Measurements from ENCODE around the gene HSD3B7.

The HSD3B7 gene

DNA sequence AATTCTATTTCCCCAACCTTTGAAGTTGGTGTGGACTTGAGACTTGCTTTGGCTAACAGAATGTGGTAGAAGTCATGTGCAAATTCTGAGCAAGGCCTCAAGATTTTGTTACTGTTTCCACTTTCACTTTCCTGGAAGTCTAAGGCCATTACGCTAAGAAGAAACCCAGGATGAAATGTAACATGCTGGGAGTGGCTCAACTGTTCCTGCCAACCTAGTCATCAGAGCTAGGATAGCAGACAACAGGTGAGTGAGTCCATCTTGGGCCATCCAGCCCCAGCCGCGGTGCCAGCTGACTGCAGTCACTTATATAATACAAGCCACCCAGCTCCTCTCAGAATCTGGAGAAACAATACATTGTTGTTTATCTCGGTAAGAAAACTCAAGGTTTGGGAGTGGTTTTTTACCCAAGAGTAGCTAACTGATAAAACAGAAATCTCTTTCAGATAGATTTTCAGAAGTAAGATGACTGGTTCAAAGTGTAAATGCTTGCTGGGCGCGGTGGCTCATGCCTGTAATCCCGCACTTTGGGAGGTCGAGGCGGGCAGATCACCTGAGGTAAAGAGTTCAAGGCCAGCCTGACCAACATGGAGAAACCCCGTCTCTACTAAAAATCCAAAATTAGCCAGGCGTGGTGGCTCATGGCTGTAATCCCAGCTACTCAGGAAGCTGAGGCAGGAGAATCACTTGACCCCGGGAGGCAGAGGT lies 37.7 kb downstream of the HSD3B7 start:
- no peak for DNase-seq (ENCODE audit: low spot score)

DNA sequence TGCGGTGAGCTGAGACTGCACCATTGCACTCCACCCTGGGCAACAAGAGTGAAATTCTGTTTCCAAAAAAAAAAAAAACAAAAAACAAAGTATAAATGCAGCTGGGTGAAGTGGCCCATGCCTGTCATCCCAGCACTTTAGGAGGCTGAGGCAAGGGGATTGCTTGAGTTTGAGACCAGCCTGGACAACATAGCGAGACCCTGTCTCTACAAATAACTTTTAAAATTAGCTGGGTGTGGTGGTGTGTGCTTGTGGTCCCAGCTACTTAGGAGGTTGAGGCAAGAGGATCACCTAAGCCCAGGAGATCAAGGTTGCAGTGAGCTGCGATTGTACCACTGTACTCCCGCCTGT lies 38.2 kb downstream of the HSD3B7 start:
- no peak for DNase-seq (ENCODE audit: low spot score)

DNA sequence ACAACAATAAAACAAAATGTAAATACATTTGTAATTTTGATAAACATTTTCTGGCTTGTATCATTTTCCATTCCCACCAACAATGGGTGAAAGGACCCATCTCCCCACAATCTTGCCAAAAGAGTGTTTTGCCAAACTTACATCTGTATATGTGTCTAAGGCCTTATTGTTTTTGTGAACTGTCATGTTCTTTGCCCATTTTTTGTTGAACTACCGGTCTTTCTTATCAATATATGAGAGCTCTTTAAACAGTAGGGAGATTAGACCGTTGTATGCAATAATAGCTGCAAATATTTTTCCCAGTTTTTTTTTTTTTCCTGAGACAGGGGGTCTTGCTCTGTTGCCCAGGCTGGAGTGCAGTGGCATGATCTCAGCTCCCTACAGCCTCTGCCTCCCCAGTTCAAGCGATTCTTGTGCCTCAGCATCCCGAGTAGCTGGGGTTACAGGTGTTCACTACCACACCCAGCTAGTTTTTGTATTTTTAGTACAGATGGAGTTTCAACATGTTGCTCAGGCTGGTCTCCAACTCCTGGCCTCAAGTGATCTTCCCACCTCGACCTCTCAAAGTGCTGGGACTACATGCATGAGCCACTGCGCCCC lies 38.7 kb downstream of the HSD3B7 start:
- DNase-seq (ENCODE audit: low spot score) = no peak

DNA sequence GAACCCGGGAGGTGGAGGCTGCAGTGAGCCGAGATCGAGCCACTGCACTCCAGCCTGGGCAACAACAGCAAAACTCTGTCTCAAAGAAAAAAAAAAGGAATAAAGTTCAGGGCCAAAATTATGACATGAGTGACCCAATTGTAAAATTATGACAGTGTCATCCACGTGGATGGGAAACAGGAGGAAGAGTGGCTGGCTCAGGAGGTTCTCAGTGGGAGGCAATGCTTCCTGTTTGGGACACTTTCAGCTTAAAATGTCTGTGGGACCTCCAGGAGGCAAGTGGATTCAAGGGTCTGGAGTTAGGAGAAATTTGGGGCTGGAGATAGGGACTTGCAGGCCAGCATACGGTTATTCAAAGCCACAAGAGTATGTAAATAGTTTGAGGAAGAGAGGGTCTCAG lies 40.3 kb downstream of the HSD3B7 start:
- no peak for DNase-seq (ENCODE audit: low spot score)

DNA sequence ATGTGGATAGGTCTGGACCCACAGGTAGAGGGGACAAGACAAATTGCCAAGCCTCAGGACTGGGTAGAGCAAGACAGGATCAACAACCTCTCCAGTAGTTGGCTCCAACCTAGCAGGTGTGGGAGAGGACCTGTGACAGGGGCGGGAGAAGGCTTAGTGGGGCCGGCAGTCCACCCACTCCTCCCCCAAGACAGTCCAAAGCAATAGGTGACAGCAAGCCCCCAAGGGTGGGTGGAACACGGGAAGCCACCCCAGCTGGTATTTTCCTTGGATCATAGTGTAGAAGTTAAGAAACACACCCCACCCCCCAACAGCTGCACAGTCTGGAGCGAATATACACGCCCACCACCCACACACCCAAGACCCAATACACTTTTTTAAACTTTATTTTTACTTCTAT lies 44.3 kb downstream of the HSD3B7 start:
- no peak for DNase-seq (ENCODE audit: low spot score)

DNA sequence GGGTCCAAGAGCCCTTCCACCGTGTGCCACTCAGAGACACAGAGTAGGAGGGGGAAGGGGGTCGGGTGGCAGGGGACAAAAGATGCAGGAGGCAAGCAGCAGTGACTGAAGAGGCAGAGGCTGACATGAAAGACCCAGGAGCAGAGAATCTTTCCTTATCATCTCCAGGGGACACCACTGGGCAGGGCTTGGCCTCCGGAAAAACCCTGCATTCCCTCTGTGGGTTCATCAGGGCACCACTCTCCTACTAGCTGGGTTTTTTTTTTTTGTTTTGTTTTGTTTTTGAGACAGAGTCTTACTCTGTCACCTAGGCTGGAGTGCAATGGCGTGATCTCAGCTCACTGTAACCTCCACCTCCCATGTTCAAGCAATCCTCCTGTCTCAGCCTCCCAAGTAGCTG lies 46.3 kb downstream of the HSD3B7 start:
- no peak for DNase-seq (ENCODE audit: low spot score)

DNA sequence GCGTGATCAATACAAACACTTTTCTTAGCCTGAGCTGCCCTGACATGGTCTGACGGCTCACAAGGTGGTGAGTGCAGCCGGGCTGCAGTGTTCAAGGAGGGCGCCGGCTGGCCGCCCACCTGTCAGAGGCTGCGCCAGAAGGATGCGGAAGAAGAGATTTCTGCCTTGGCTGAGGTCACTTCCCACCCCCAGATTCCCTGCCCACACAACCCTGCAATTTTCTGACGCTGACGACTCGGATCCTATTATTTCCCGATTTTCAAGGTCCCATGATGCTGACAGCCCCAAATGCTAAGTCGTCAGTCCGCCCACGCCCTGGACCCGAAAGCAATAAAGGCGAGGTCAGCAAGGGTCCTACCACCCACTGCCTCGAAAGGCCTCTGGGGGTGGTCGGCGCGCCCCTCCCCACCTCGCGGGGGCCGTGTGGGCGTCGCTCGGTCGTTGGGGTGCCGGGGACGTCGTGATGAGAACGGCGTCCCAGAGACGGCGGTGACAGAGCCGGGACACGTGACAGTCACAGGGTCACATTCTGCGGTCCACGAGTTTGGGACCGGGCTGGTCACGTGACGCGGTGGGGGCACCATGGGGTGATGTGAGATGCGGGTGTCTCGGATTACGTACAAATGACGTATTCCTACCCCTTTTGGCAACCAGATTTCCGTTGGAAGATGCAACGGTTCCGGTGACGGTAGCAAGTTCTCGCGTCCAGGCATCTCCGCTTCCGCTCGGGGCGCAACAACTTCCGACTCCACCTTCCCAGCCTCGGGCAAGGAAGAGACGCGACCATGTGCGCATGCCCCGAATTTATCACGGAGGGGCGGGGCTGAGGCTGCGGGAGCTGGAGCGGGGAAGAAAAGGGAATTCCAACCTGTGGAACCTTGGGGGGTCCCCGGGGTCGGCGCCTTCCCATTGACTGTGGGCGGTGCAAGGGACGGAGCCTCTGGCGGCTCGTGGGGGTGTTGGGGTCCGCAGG lies 48.0 kb downstream of the HSD3B7 start, which contains the start of gene STX4:
TSS of gene STX4 (plus strand) at position 823 of the 973 bp plus-strand sequence. CDS start 248 bp downstream, outside the sequence.
- DNase-seq (ENCODE audit: low spot score) = peak; percentile 95

DNA sequence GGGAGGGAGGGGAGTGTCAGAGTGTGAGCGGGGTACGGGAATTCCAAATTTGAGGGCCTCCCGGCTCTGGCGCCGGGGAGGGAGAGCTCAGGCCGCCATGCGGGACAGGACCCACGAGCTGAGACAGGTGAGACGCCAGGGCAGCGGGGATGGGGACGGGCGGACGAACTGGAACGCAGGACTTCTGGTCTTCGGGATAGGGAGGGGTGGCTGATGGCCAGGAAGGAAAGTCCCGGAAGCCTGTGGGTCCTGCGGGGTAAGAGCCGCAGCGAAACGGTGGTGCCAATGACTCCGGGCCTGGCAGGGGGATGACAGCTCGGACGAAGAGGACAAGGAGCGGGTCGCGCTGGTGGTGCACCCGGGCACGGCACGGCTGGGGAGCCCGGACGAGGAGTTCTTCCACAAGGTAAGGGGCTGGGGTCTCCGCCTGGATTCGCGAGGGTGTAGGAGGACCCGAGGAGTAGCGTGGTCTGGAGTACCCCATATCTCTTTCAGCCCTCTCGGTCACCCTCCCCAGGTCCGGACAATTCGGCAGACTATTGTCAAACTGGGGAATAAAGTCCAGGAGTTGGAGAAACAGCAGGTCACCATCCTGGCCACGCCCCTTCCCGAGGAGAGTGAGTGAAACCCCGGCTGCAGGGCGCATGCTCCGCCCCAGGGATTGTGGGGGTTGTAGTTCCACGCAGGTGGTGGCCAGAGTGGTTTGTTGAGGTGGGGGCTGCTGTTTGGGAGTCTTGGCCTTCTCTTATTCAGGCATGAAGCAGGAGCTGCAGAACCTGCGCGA lies 48.9 kb downstream of the HSD3B7 start:
- peak; percentile 84 for DNase-seq (ENCODE audit: low spot score)

DNA sequence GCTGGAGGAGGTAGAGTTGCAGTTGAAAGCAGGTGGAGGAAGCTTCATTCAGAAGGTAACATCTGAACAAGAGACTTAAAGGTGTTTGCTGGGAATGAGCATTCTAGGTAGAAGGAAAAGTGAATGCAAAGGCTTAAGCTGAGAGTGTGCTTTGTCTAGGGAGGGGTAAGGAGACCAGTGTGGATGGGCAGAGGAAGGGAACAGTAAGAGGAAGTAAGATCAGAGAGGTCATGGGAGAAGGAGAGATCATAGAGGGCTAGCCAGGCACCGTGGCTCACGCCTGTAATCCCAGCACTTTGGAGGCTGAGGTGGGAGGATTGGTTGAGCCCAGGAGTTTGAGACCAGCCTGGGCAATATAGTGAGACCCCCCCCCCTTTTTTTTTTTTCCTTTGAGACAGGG lies 51.7 kb downstream of the HSD3B7 start:
- DNase-seq (ENCODE audit: low spot score) = no peak

Small RNAs within 50 kb of the gene (small RNA-seq; reads per million reads assigned to genes)
- gene AC135048.1 = 0 reads per million in 2 experiments
